NOMO-1 treated with DMSO at 0.1 percent for 48 hours (cell line): ENCODE measurements around the gene NEK2.
"Not testable (repeated sequence)": the region's sequence is repeated elsewhere in the genome, so short reads cannot be mapped to it uniquely, and the experiment has no call there.

Experiments
- DNase-seq: peaks from one replicate; lab custom pipeline; 2025; ENCODE audit not compliant: unreplicated experiment; lab: John Stamatoyannopoulos, UW

NEK2 gene

GRCh38 chr1:211652371-211652770 lies 23.1 kb downstream of the NEK2 start:
- DNase-seq: no peak

DNA sequence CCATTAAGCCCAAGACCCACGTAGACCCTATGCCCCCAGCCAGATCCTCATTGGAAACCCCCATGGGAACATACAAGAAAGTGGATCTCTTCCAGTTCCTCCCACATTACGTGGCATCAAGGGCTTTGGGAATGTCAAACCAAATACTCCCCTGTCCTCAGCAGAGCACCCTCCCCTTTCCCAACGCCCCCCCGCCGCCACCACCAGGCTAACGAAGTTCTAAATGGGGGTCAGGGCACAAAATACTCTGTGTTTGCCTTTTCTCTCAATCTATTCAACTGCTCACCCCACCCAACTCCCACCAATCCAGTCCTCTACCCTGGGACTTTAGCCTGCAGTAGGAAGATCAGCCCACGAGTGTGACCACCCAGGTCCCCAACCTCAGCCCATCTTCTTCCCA lies 24.5 kb downstream of the NEK2 start:
- no peak for DNase-seq

GRCh38 chr1:211648980-211649934 lies 26.2 kb downstream of the NEK2 start:
- peak; percentile 42 for DNase-seq

- no peak for DNase-seq
Observed at GRCh38 chr1:211648336-211648735, 27.1 kb downstream of the NEK2 start.

DNA sequence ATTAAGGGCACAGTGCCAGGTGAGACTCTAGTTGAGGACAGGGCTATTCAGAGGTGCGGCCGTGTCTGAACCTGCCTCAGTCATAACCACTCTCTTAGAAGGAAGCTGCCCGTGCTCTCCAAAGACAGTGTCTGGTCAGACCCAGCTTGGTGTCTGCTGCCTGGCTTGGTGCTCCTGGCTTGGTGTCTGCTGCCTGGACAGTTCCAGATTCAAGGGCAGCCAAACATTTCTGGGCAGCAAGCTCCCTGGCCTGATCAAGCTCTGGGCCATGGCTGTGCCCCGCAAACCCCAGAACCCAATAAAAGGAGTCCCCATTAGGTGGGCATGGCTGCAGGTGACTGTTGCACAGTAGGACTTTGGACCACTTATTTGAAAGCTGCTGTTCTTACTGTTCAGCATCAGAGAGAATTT lies 27.7 kb downstream of the NEK2 start:
- no peak for DNase-seq

DNA sequence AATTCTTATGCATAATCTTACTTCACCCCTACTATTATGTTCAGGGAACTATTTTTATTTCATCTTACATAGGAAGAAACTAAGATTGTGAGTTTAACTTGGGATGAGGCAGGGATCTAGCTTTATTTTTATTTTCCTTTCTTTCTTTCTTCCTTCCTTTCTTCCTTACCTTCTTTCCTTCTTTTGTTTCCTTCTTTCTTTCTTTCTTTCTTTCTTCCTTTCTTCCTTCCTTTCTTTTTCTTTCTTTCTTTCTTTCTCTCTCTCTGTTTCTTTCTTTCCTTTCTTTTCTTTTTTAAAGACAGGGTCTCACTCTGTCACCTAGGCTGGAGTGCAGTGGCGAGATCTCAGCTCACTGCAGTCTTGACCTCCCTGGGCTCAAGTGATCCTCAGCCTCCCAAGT lies 28.9 kb downstream of the NEK2 start:
- no peak for DNase-seq

DNA sequence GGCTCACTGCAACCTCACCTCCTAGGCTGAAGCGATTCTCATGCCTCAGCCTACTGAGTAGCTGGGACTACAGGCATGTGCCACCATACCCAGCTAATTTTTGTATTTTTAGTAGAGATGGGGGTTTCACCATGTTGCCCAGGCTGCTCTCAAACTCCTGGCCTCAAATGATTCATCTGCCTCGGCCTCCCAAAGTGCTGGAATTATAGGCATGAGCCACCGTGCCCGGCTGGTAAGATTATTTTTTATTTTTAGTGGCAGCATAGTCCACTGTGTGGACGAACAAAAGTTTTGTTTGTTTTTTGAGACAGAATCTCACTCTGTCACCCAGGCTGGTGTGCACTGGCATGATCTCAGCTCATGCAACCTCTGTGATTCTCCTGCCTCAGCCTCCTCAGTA lies 29.8 kb downstream of the NEK2 start:
- DNase-seq: not testable (repeated sequence)

DNA sequence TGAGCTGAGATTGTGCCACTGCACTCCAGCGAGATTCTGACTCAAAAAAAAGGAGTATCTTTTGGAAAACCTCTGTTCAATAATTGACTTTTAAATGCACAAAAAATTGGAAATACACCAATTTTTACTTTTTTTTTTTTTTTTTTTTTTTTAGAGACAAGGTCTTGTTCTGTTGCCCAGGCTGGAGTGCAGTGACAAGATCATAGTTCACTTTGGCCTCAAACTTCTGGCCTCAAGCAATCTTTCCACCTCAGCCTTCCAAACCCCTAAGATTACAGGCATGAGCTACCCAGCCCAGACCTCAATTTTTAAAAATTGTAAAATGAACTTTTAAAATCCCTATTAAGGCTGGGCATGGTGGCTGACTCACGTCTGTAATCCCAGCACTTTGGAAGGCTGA lies 30.8 kb downstream of the NEK2 start:
- no peak for DNase-seq

DNA sequence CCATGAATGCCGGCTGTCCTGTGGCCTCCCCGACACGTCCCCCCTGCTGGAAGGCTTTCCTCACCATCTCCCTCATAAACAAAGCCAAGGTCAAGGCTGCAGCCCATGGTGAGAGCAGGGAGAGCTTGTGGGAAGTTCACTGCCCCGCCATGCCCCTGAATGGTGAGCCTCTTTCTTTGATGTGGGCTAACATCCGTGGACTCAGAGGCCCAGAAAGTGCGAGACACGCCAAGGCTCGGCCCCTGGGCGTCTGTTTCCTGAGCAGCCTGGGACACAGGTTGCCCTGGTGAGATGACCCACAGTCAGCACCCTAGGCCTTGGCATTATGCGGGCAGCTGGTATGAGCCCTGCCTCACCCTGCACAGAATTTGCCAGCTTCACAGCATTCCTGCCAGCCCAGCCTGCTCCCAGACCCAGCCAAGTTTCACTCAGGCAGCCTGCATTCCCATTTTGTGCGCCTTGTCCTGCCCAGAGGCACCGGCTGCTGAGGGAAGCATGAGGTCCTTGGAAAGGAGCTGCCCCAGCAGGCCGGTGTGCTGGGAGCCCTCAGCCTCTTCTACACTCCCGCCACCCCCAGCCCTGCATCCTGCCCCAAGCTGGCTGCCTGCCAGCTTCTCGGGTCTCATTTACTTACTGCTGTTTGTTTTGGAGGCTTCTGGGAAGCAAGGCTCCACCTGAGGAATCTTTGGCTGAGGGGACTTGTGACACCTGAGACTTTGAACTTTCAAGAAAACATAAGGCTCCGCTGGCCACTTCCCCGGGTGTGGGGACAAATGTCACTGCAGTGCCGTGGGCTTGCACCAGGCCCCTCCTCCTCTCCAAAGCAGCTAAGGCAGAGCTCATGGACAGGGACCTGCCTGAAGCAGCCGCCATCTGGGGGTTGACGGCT lies 31.9 kb downstream of the NEK2 start:
- no peak for DNase-seq

GRCh38 chr1:211642870-211643269 lies 32.6 kb downstream of the NEK2 start:
- DNase-seq: no peak

- no peak for DNase-seq
Observed at GRCh38 chr1:211641942-211642341, 33.5 kb downstream of the NEK2 start.

DNA sequence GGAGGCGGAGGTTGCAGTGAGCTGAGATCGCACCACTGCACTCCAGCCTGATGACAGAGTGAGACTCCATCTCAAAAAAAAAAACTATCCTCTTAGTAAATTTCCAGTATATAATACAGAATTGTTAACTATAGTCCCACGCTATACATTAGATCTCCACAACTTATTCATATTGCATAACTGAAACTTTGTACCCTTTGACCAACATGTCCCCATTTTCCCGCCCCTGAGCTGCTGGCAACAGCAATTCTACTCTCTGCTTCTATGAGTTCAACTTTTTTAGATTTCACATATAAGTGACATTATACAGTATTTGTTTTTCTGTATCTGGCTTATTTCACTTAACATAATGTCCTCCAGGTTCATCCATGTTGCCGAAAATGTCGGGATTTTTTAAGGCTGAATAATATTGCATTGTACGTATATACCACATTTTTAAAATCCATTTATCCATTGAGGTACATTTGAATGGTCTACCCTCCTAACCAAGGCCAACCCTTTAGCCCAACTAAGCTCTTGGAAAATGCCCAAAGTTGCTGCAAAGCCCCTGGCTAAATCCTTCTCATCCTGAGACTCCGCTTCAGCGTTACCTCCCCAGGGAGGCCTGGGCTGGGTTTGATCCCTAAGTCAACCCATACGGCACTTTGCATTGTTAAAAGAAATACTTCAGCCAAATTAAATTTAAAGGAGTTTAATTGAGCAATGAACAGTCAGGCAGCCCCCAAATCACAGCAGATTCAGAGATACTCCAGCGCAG lies 34.2 kb downstream of the NEK2 start:
- DNase-seq: no peak

DNA sequence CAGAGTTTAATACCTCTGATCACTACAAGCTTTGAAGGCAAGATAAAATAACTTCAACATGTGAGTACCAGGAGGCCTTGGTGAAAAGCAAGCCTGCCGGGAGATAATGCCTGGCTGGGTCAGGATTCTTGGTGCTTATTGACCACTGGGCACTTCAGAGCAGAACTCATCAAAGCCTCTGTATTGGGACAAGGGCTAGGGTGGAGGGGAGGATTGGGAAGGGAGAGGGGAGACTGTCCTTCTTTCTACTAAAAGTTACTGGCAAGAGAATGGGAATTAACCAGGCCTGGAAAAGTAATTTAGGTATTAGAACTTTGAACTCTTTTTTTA lies 35.2 kb downstream of the NEK2 start:
- no peak for DNase-seq

DNA sequence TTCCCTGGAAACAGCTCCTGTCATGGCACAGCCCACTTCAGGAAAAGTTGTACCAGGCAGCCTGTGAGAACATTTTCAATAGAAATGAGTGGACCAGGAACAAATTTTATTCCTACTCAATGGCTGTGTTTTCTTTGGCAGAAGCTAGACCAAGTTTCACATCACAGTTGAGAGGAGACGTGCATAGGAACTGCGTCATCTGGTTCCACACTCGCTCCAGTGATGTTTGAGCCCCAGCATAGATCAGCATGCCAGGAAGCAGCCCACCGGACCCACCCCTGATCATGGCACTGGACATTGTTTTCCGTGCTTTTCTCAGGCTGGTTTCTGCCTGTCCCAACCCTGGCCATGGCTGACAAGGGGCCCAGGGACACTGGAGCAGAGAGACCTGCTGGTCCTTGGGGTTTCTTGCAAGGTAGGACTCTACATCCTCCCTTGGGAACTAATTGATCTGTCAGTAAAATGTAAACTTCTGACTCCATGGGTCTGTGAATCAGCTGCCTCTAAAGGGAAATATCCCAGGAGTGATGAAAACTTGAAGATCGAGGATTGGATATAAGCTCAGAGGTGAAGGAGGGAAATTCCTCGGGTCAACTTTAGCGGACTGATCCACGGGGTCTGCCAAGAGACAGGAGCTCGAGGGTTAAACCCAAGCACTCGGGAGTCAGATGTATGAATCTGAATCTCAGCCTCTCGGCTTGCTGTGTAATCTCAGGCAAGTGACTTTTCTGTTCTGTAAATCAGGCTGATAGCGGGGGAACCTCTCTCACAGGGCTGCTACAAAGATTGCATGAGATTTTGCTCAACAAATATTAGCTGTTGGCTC lies 35.7 kb downstream of the NEK2 start:
- DNase-seq: no peak

GRCh38 chr1:211638689-211639101 lies 36.7 kb downstream of the NEK2 start:
- DNase-seq: no peak

DNA sequence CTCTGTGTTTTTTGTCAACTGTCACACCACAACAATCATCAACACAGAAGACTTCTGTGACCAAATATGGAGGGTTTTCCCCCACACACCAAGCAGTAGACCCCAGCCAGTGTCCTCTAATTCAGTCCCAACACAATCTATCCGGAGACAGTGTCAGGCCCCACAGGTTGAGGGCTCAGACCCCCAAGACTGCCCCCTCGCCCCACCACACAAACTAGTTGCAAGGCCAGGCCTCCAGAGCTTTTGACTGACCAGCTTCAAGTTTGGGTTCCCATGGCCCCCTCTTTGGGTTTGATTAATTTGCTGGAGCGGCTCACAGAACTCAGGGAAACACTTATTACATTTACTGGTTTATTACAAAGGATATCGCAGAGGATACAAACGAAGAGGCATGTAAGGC lies 37.2 kb downstream of the NEK2 start:
- DNase-seq: no peak

GRCh38 chr1:211637066-211637465 lies 38.4 kb downstream of the NEK2 start:
- DNase-seq: no peak

DNA sequence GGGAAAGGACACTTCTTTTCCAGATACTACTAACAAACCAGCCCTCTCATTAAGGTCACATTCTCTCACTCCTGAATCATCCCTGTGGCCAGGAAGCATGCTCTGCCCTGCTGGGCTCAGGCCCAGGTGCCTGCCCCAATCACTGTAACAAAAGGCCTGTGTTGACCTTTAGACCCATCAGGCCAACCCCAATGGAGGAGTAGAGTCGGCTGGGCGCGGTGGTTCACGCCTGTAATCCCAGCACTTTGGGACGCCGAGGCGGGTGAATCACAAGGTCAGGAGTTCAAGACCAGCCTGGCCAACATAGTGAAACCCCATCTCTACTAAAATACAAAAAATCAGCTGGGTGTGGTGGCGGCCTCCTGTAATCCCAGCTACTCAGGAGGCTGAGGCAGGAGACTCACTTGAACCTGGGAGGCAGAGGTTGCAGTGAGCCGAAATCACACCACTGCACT lies 38.8 kb downstream of the NEK2 start:
- not testable (repeated sequence) for DNase-seq

DNA sequence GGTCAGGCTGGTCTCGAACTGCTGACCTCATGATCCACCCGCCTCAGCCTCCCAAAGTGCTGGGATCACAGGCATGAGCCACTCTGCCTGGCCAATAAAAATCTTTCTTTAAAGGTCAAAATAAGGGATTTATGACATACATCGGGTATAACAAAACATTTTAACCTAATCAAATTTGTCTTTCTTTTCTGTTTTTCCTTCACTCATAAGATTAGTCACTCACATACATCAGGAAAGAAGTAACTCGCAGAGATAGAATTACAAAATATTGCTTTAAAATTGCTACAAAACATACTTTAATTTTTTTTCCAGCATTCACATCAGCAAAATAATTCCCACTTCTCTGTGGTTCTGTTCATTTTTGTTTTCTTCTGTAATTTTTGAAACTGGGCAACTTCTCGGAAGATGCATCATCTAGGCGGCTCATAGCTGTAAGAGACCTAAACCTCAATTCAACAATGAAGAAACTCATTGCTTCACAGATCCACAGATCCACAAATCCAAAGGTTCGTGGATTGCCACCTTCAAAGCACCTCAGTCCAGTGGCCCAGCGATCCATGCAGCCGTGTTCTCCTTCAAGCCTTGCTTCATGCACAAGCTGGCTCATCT lies 39.7 kb downstream of the NEK2 start:
- no peak for DNase-seq

GRCh38 chr1:211634931-211635330 lies 40.5 kb downstream of the NEK2 start:
- no peak for DNase-seq
